Mesothelial cell of epicardium (in vitro differentiated cells): ENCODE measurements around the gene ZBTB7A. TPM values are rescaled to one million over a fixed set of nuclear protein-coding genes. Genes with fewer than 3 reads are reported as not detected.

Source experiments
- DNase-seq, 2 experiments: peaks; one replicate each; pipeline ENCODE4 v3.0.0; 2021; ENCODE audit warnings: low spot score in 2 of 2; ENCODE audit not compliant: unreplicated experiment in 2 of 2
- H3K27ac Mint-ChIP-seq: 2 replicates; pipeline ENCODE4 v1.8.0; 2021; ENCODE audit warnings: mixed read lengths
- H3K27me3 Mint-ChIP-seq: 2 replicates; pipeline ENCODE4 v1.8.0; 2021; ENCODE audit warnings: low read depth, mixed read lengths
- H3K36me3 Mint-ChIP-seq: 2 replicates; pipeline ENCODE4 v1.8.0; 2021; ENCODE audit warnings: mixed read lengths
- H3K4me1 Mint-ChIP-seq: 2 replicates; pipeline ENCODE4 v1.8.0; 2021; ENCODE audit warnings: mixed read lengths
- H3K4me3 Mint-ChIP-seq: 2 replicates; pipeline ENCODE4 v1.8.0; 2021; ENCODE audit warnings: mild to moderate bottlenecking, moderate library complexity, mixed read lengths
- H3K9me3 Mint-ChIP-seq: 2 replicates; pipeline ENCODE4 v1.8.0; 2021; ENCODE audit warnings: mixed read lengths
- CTCF ChIP-seq: fragments of 200-600 bp; sonication (generic); IDR thresholded peaks from one replicate; pipeline ENCODE4 v1.5.0; 2021; ENCODE audit warnings: antibody characterized with exemption; ENCODE audit not compliant: unreplicated experiment
- total RNA-seq: library from RNA; stranded (reverse); gene quantifications from 3 replicates; pipeline ENCODE4 v1.2.1, GENCODE V29; 2021

Gene ZBTB7A
- total RNA-seq, 1 donor from 2014 or later = 27.9 TPM

- H3K27me3 Mint-ChIP-seq = no peaks in the 10 kb centered on the region
- H3K9me3 Mint-ChIP-seq = no peaks in the 10 kb centered on the region
- peaks cover 2% of the 10 kb centered on the region for H3K36me3 Mint-ChIP-seq
- peaks cover 22% of the 10 kb centered on the region for H3K4me1 Mint-ChIP-seq
- no peak overlapping the region for H3K4me3 Mint-ChIP-seq
- H3K27ac Mint-ChIP-seq = peak overlapping the region; percentile 64
- DNase-seq = no peak
- TF ChIP-seq CTCF = no peak
These were observed 19.7 kb upstream of the ZBTB7A start for GRCh38 chr19:4086411-4086867.

GRCh38 chr19:4084547-4084877 lies 17.8 kb upstream of the ZBTB7A start:
- DNase-seq = no peak
- H3K4me1 Mint-ChIP-seq = peaks cover 22% of the 10 kb centered on the region
- H3K9me3 Mint-ChIP-seq = no peaks in the 10 kb centered on the region
- peak overlapping the region; percentile 96 for H3K27ac Mint-ChIP-seq
- TF ChIP-seq CTCF = no peak
- H3K27me3 Mint-ChIP-seq = no peaks in the 10 kb centered on the region
- peak overlapping the region; percentile 53 for H3K4me3 Mint-ChIP-seq
- H3K36me3 Mint-ChIP-seq = no peaks in the 10 kb centered on the region

GRCh38 chr19:4083677-4084546 lies 17.2 kb upstream of the ZBTB7A start:
- TF ChIP-seq CTCF = no peak
- Mint-ChIP-seq H3K27me3 (no peaks in the 10 kb centered on the region), H3K36me3 (no peaks in the 10 kb centered on the region), H3K27ac (peak overlapping the region; percentile 96), H3K4me3 (peak overlapping the region; percentile 53), H3K4me1 (peaks cover 22% of the 10 kb centered on the region), H3K9me3 (no peaks in the 10 kb centered on the region)
- no peak for DNase-seq

GRCh38 chr19:4082172-4082571 lies 15.5 kb upstream of the ZBTB7A start:
- no peaks in the 10 kb centered on the region for H3K9me3 Mint-ChIP-seq
- peaks cover 25% of the 10 kb centered on the region for H3K4me1 Mint-ChIP-seq
- TF ChIP-seq CTCF = no peak
- no peak overlapping the region for H3K27ac Mint-ChIP-seq
- no peak for DNase-seq
- no peak overlapping the region for H3K4me3 Mint-ChIP-seq
- H3K27me3 Mint-ChIP-seq = no peaks in the 10 kb centered on the region
- H3K36me3 Mint-ChIP-seq = no peaks in the 10 kb centered on the region

GRCh38 chr19:4081441-4082129 lies 14.9 kb upstream of the ZBTB7A start:
- no peak overlapping the region for H3K27ac Mint-ChIP-seq

More at GRCh38 chr19:4081441-4082129, 14.9 kb upstream of the ZBTB7A start:
- no peak for TF ChIP-seq CTCF
- Mint-ChIP-seq H3K4me1 (peaks cover 24% of the 10 kb centered on the region), H3K4me3 (no peak overlapping the region), H3K9me3 (no peaks in the 10 kb centered on the region), H3K27me3 (no peaks in the 10 kb centered on the region), H3K36me3 (no peaks in the 10 kb centered on the region)
- no peak for DNase-seq
